ENCODE data around the gene CFP.

Gene CFP

DNA sequence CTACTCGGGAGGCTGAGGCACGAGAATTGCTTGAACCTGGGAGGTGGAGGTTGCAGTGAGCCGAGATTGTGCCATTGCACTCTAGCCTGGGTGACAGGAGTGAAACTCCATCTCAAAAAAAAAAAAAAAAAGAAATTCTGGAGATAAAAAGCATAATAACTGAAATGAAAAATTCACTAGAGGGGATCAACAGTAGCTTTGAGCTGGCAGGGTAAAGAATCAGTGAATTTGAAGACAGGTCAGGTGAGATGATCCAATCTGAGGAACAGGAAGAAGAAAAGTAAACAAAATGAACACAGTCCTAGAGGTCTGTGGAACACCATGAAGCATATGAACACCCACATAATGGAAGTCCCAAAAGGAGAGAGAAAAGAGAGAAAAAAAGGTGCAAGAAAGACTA, 32.5 kb downstream of the CFP start:
- TF ChIP-seq, protein P1, sequence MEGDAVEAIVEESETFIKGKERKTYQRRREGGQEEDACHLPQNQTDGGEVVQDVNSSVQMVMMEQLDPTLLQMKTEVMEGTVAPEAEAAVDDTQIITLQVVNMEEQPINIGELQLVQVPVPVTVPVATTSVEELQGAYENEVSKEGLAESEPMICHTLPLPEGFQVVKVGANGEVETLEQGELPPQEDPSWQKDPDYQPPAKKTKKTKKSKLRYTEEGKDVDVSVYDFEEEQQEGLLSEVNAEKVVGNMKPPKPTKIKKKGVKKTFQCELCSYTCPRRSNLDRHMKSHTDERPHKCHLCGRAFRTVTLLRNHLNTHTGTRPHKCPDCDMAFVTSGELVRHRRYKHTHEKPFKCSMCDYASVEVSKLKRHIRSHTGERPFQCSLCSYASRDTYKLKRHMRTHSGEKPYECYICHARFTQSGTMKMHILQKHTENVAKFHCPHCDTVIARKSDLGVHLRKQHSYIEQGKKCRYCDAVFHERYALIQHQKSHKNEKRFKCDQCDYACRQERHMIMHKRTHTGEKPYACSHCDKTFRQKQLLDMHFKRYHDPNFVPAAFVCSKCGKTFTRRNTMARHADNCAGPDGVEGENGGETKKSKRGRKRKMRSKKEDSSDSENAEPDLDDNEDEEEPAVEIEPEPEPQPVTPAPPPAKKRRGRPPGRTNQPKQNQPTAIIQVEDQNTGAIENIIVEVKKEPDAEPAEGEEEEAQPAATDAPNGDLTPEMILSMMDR (IDR thresholded peaks at IDR 0.05; ENCODE audit: borderline replicate concordance, insufficient read depth, low read depth, low read length), result no peak
- H3K4me3 ChIP-seq (ENCODE audit: low read depth, low read length), result no peak overlapping the region

DNA sequence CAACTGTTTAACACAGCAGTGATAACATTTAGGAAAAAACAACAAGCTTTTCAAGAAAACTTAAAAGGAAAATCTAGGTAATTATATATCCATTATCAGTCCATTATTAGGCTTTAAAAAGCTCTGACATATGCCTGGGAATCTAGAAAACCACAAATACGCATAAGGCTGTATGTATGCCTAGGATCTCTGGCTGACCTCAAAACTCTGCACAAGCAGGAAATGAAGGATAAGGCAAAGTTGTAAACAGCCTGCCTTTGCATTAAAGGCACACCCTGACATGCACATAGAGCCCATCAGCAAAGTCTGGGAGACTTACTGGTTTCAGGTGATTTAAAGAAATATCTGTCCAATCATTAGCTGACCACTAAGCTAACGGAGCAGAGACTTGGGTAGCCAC, 33.5 kb downstream of the CFP start:
- H3K4me3 ChIP-seq (ENCODE audit: low read depth, low read length), result no peak overlapping the region
- TF ChIP-seq, protein P1 (IDR thresholded peaks at IDR 0.05; ENCODE audit: borderline replicate concordance, insufficient read depth, low read depth, low read length), result no peak

DNA sequence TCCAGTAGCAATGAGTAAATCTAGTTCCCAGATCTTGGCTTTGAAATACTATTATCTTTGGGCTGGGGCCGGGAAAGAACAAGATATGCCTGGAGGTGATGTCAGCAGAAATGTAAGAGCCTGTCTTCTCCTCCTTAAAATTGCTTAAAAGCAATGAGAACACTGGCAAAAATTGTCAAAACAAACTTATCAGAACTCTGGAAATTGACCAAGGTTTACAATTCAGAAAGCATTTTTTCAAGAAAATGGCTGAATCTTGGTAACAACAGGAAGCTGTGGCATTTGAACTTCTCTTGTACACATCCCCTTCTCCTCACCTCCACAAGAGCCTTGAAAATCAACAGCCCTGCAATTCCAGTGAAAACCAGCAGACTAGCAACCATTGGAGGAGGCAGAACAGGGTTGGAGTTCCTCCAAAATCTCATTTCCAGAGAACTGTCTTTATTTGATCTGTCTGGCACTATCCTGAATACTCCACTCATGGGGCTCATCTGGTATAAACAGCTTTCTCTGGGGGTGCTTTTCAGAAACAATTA, 33.9 kb downstream of the CFP start:
- no peak overlapping the region for H3K4me3 ChIP-seq (ENCODE audit: low read depth, low read length)
- TF ChIP-seq, protein P1 (IDR thresholded peaks at IDR 0.05; ENCODE audit: borderline replicate concordance, insufficient read depth, low read depth, low read length), result no peak

DNA sequence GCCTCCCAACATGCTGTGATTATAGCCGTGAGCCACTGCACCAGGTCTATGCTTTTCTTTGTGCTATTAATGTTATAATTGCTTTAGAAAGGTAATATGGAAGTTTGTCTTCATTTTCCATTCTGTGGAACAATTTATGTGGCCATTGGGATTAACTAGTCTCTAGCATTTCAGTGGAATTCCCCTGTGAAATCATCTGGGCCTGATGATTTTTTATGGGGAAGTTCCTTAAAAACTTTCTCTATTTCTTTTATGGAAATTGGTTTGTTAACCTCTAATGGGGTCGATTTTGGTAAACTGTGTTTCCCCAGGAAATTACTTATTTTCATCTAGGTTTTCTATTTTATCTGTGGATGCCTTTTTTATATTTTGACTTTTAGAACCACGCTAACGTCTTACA, 36.2 kb downstream of the CFP start:
- TF ChIP-seq, protein P1 (IDR thresholded peaks at IDR 0.05; ENCODE audit: borderline replicate concordance, insufficient read depth, low read depth, low read length), result no peak
- no peak overlapping the region for H3K4me3 ChIP-seq (ENCODE audit: low read depth, low read length)

DNA sequence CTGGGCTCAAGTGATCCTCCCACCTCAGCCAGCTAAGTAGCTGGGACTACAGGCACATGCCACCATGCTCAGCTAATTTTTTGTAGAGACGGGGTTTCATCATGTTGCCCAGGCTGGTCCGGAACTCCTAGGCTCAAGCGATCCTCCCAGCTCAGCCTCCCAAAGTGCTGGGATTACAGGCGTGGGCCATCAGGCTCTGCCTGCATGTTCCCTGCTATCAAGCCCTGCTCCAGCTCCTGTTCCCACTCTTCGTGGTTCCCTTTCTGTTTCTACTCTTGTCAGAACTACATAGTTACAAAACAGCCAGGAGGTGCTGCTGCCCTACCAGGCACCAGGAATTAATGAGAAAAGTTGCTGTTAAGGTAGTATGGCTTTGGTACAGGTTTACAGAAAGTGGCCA, 38.7 kb downstream of the CFP start:
- TF ChIP-seq, protein P1 (IDR thresholded peaks at IDR 0.05; ENCODE audit: borderline replicate concordance, insufficient read depth, low read depth, low read length), result no peak
- no peak overlapping the region for H3K4me3 ChIP-seq (ENCODE audit: low read depth, low read length)

DNA sequence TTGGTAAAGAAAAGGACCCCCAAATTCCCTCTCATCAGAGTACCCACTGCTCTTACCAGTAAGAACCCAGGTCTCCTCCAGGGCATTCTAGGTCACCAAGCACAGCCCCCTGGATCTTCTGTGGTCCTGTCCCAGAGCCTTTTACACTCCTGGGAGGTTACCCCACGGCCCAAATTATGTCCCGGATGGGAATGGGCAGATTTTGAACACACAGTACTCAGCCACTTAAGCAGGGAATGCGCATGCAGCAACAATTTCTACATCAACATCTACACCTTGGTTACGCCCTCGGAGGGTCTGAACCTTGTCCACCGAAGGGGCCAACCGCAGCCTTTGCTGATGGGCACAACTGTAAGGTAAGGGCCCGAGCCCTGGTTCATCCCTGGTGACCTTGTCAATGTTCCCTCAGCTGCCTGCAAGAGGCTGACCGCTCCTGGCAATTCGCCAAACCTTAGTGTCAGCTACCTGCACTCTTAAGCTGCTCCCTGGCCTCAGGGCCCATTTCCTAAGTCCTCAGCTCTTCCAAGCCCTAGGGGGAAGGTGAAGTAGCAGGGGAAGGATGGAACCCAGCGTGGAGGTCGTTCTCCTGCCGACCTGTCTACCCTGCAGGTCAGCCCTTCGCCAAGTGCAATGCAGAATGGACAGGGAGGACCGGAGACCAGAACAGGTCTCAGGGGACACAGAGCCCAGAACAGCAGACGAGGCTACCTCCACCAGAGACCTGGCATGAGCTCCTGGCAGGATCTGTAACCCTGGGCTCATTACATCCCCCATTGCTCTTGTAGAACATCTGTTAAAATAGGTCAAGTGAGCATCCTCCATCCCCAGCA, 41.6 kb downstream of the CFP start:
- no peak overlapping the region for H3K4me3 ChIP-seq (ENCODE audit: low read depth, low read length)
- TF ChIP-seq, protein P1 (IDR thresholded peaks at IDR 0.05; ENCODE audit: borderline replicate concordance, insufficient read depth, low read depth, low read length), result no peak
